NCI-H774 (cell line): Measurements from ENCODE around the gene KHNYN.
"Not testable (repeated sequence)": the region's sequence is repeated elsewhere in the genome, so short reads cannot be mapped to it uniquely, and the experiment has no call there.

Experiments used
- DNase-seq: peaks from one replicate; lab custom pipeline; 2025; lab: John Stamatoyannopoulos, UW

The KHNYN gene

GRCh38 chr14:24475261-24475660 is 45.5 kb downstream of the KHNYN start:
- DNase-seq: no peak

GRCh38 chr14:24479999-24480398 is 50.2 kb downstream of the KHNYN start:
- not testable (repeated sequence) for DNase-seq

- peak; percentile 22 for DNase-seq
Measured at GRCh38 chr14:24481622-24482324, 52.0 kb downstream of the KHNYN start.

- DNase-seq: not testable (repeated sequence)
Measured at GRCh38 chr14:24482699-24483303, 53.0 kb downstream of the KHNYN start.

- no peak for DNase-seq
Measured at GRCh38 chr14:24483604-24484252, 54.0 kb downstream of the KHNYN start.
